Measurements from ENCODE around the gene METAP2. TPM values are rescaled to one million over a fixed set of nuclear protein-coding genes. Genes with fewer than 3 reads are reported as not detected.

The METAP2 gene
- polyA plus RNA-seq, 1 donor from 2014 or later: 37.5 TPM

GRCh38 chr12:95515197-95515596 is 41.2 kb downstream of the METAP2 start:
- Mint-ChIP-seq H3K4me3 (no peak overlapping the region), H3K36me3 (peaks cover 7% of the 10 kb centered on the region), H3K27me3 (no peaks in the 10 kb centered on the region), H3K4me1 (peaks cover 0 to 4% (median 1%) of the 10 kb centered on the region in 3 donors), H3K27ac (no peak overlapping the region), H3K9me3 (no peaks in the 10 kb centered on the region)

DNA sequence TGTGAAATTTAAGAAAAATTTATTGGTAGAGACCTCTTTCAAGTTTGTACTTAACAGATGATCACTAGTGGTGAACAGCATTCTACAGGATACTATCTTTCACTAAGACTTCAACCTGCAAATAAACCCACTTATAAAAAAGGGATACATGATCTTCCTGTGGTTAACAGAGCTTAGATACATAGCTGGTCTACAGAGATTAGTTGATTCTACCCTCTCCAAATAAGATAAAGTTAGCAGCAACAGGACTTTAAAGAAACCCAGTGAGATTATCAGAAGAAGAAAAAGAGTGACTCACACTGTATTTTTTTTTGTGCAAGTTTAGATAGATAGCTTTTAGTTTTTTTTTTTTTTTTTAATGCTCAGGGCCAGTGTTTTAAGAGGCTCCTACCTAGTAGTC is 42.8 kb downstream of the METAP2 start:
- Mint-ChIP-seq H3K36me3 (peaks cover 7% of the 10 kb centered on the region), H3K4me1 (peaks cover 1 to 6% (median 4%) of the 10 kb centered on the region in 3 donors), H3K27me3 (no peaks in the 10 kb centered on the region), H3K4me3 (no peak overlapping the region), H3K9me3 (no peaks in the 10 kb centered on the region), H3K27ac (no peak overlapping the region)

- Mint-ChIP-seq H3K9me3 (no peaks in the 10 kb centered on the region), H3K36me3 (peaks cover 4% of the 10 kb centered on the region), H3K4me3 (no peak overlapping the region), H3K4me1 (peaks cover 1 to 6% (median 4%) of the 10 kb centered on the region in 3 donors), H3K27me3 (no peaks in the 10 kb centered on the region), H3K27ac (no peak overlapping the region)
Observed at GRCh38 chr12:95517246-95517645, 43.3 kb downstream of the METAP2 start.

DNA sequence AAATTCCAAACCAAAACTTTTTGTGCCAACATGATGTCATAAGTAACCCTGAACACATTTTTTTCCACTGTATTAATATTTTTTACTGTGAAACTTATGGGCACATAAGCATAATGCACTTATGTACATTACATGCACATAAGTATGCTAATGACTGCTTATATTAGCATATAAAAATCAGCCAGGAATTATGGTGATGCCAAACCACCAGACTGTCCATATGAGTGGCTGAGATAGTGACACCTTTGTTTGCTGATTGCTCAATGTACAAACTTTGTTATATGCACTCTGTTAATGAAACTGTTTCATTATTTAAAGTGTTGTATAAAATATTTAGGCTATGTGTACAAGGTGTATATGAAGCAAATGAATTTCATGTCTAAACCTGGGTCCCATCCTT is 45.0 kb downstream of the METAP2 start:
- no peak overlapping the region for H3K4me3 Mint-ChIP-seq
- no peak overlapping the region for H3K27ac Mint-ChIP-seq
- peaks cover 1 to 6% (median 4%) of the 10 kb centered on the region in 3 donors for H3K4me1 Mint-ChIP-seq
- H3K27me3 Mint-ChIP-seq: no peaks in the 10 kb centered on the region
- H3K9me3 Mint-ChIP-seq: no peaks in the 10 kb centered on the region
- H3K36me3 Mint-ChIP-seq: peaks cover 3% of the 10 kb centered on the region

- Mint-ChIP-seq H3K9me3 (no peaks in the 10 kb centered on the region), H3K4me3 (no peak overlapping the region), H3K27ac (no peak overlapping the region), H3K4me1 (peaks cover 1 to 6% (median 4%) of the 10 kb centered on the region in 3 donors), H3K27me3 (no peaks in the 10 kb centered on the region), H3K36me3 (no peaks in the 10 kb centered on the region)
Observed at GRCh38 chr12:95520816-95521215, 46.9 kb downstream of the METAP2 start.

- peaks cover 1 to 6% (median 4%) of the 10 kb centered on the region in 3 donors for H3K4me1 Mint-ChIP-seq
- H3K27ac Mint-ChIP-seq: no peak overlapping the region
- H3K4me3 Mint-ChIP-seq: no peak overlapping the region
- H3K9me3 Mint-ChIP-seq: no peaks in the 10 kb centered on the region
- H3K36me3 Mint-ChIP-seq: no peaks in the 10 kb centered on the region
- no peaks in the 10 kb centered on the region for H3K27me3 Mint-ChIP-seq
Observed at GRCh38 chr12:95522692-95523091, 48.7 kb downstream of the METAP2 start.

DNA sequence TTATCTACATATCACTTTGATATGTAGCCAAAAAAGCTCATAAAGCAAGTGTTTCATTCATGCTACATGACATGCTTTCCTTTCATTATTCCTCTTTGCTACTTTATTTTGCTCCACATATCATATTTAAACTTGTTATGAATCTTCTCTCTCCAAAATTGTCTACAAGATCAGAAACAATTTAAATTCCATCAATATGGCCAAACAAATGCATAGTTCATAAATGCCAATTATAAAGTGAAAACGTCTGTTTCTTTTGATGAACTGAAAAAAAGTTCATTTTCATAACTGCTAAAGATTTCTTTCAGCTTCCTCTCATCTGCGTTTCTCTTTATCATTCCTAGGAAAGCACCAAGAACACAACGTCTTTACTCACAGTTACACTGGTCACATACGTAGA is 54.5 kb downstream of the METAP2 start:
- Mint-ChIP-seq H3K4me3 (no peak overlapping the region), H3K27ac (no peak overlapping the region), H3K9me3 (no peaks in the 10 kb centered on the region), H3K36me3 (peaks cover 2% of the 10 kb centered on the region), H3K27me3 (no peaks in the 10 kb centered on the region), H3K4me1 (peaks cover 0 to 5% (median 0%) of the 10 kb centered on the region in 3 donors)

GRCh38 chr12:95529693-95530225 is 55.8 kb downstream of the METAP2 start:
- H3K27me3 Mint-ChIP-seq: no peaks in the 10 kb centered on the region
- peak overlapping the region in 1 of 3 donors; percentile 83 for H3K27ac Mint-ChIP-seq
- peaks cover 2% of the 10 kb centered on the region for H3K36me3 Mint-ChIP-seq
- no peak overlapping the region for H3K4me3 Mint-ChIP-seq
- H3K9me3 Mint-ChIP-seq: no peaks in the 10 kb centered on the region
- H3K4me1 Mint-ChIP-seq: peaks cover 0 to 7% (median 2%) of the 10 kb centered on the region in 3 donors

- Mint-ChIP-seq H3K9me3 (no peaks in the 10 kb centered on the region), H3K4me1 (peaks cover 0 to 7% (median 2%) of the 10 kb centered on the region in 3 donors)
Observed at GRCh38 chr12:95532851-95533250, 58.9 kb downstream of the METAP2 start.

DNA sequence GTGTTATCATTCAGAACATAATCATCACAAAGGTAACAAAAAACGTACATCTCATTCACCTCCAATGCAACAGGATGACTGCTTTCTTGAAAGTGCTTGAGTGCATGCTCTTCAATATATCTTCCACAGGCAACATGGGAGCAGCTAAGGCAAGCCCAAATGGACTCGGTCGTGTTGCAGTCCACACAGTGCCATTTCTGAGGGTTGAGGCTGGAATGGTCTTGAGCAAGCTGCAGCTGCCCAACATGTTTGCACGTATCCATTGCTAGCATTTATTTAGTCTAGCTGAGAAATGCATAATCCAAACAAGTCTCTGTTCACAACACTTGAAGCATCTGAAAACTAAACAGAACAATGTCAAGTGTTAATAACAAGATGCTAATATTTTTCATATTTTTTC is 60.0 kb downstream of the METAP2 start:
- Mint-ChIP-seq H3K27ac (no peak overlapping the region), H3K36me3 (no peaks in the 10 kb centered on the region), H3K4me1 (peaks cover 0 to 5% (median 2%) of the 10 kb centered on the region in 3 donors), H3K4me3 (no peak overlapping the region), H3K27me3 (no peaks in the 10 kb centered on the region), H3K9me3 (no peaks in the 10 kb centered on the region)

More at GRCh38 chr12:95532851-95533250, 58.9 kb downstream of the METAP2 start:
- Mint-ChIP-seq H3K36me3 (peaks cover 2% of the 10 kb centered on the region), H3K4me3 (no peak overlapping the region), H3K27ac (peak overlapping the region in 1 of 3 donors; percentile 6), H3K27me3 (no peaks in the 10 kb centered on the region)

- Mint-ChIP-seq H3K36me3 (no peaks in the 10 kb centered on the region), H3K4me1 (peaks cover 0 to 4% (median 2%) of the 10 kb centered on the region in 3 donors), H3K27me3 (no peaks in the 10 kb centered on the region), H3K27ac (no peak overlapping the region), H3K4me3 (no peak overlapping the region), H3K9me3 (no peaks in the 10 kb centered on the region)
Observed at GRCh38 chr12:95538006-95538405, 64.1 kb downstream of the METAP2 start.

- no peaks in the 10 kb centered on the region for H3K36me3 Mint-ChIP-seq
- H3K27ac Mint-ChIP-seq: no peak overlapping the region
Observed at GRCh38 chr12:95538656-95539055, 64.7 kb downstream of the METAP2 start.

GRCh38 chr12:95541436-95541835 is 67.5 kb downstream of the METAP2 start:
- Mint-ChIP-seq H3K36me3 (no peaks in the 10 kb centered on the region), H3K27me3 (no peaks in the 10 kb centered on the region), H3K4me1 (peaks cover 0 to 6% (median 0%) of the 10 kb centered on the region in 3 donors), H3K9me3 (no peaks in the 10 kb centered on the region), H3K27ac (no peak overlapping the region), H3K4me3 (no peak overlapping the region)

More at GRCh38 chr12:95538656-95539055, 64.7 kb downstream of the METAP2 start:
- no peak overlapping the region for H3K4me3 Mint-ChIP-seq
- no peaks in the 10 kb centered on the region for H3K9me3 Mint-ChIP-seq
- peaks cover 0 to 4% (median 2%) of the 10 kb centered on the region in 3 donors for H3K4me1 Mint-ChIP-seq
- no peaks in the 10 kb centered on the region for H3K27me3 Mint-ChIP-seq

GRCh38 chr12:95543305-95543704 is 69.4 kb downstream of the METAP2 start:
- Mint-ChIP-seq H3K27ac (no peak overlapping the region), H3K9me3 (no peaks in the 10 kb centered on the region), H3K27me3 (peaks cover 2% of the 10 kb centered on the region), H3K4me1 (peaks cover 3 to 12% (median 12%) of the 10 kb centered on the region in 3 donors), H3K4me3 (no peak overlapping the region), H3K36me3 (no peaks in the 10 kb centered on the region)

GRCh38 chr12:95544756-95545155 is 70.8 kb downstream of the METAP2 start:
- H3K36me3 Mint-ChIP-seq: no peaks in the 10 kb centered on the region
- no peak overlapping the region for H3K4me3 Mint-ChIP-seq
- peaks cover 0 to 2% (median 0%) of the 10 kb centered on the region in 3 donors for H3K9me3 Mint-ChIP-seq
- H3K27ac Mint-ChIP-seq: no peak overlapping the region
- H3K4me1 Mint-ChIP-seq: peaks cover 5 to 19% (median 12%) of the 10 kb centered on the region in 3 donors
- H3K27me3 Mint-ChIP-seq: peaks cover 2% of the 10 kb centered on the region

- Mint-ChIP-seq H3K27ac (no peak overlapping the region), H3K9me3 (peaks cover 0 to 2% (median 0%) of the 10 kb centered on the region in 3 donors), H3K4me1 (peaks cover 5 to 19% (median 10%) of the 10 kb centered on the region in 3 donors), H3K27me3 (peaks cover 2% of the 10 kb centered on the region), H3K4me3 (no peak overlapping the region), H3K36me3 (no peaks in the 10 kb centered on the region)
Observed at GRCh38 chr12:95545303-95545702, 71.4 kb downstream of the METAP2 start.

Measured in IgD-negative memory B cell (primary cell).